A673 (cell line): ENCODE measurements around the gene TET3. TPM values are rescaled to one million over a fixed set of nuclear protein-coding genes. Genes with fewer than 3 reads are reported as not detected.

ENCODE experiments used
- BruUV-seq: library from RNA; stranded (reverse); fragments of 400-500 nt; replicated peaks from 2 replicates; lab custom pipeline; 2021; lab: Mats Ljungman, UMichigan
- CTCF ChIA-PET: fragments of 300-600 bp; sonication (Branson Sonifier 250); formaldehyde crosslinking; loops from one replicate; lab custom pipeline; 2022; ENCODE audit warnings: antibody characterized with exemption; lab: Charles Lee
- POLR2A ChIA-PET: fragments of 300-600 bp; sonication (Branson Sonifier 250); formaldehyde crosslinking; loops from one replicate; lab custom pipeline; 2022; ENCODE audit warnings: antibody characterized with exemption; ENCODE audit not compliant: low non-redundant PET; lab: Charles Lee
- DNase-seq: peaks from one replicate; pipeline ENCODE4 v3.0.0-alpha.2; 2015; ENCODE audit warnings: low spot score
- H3K27ac ChIP-seq: fragments of 200-600 bp; sonication (generic); 2 replicates; pipeline ENCODE4 v1.5.1; 2016; ENCODE audit warnings: mixed run types, low read depth, mild to moderate bottlenecking, mixed read lengths, antibody characterized with exemption, low read length; ENCODE audit not compliant: poor library complexity, severe bottlenecking
- H3K27me3 ChIP-seq: fragments of 200-600 bp; sonication (generic); replicated peaks from 2 replicates; pipeline ENCODE4 v1.6.1; 2017; ENCODE audit warnings: mixed run types, low read depth, mild to moderate bottlenecking, mixed read lengths, antibody characterized with exemption, low read length; ENCODE audit not compliant: insufficient read depth, poor library complexity
- H3K36me3 ChIP-seq: fragments of 200-600 bp; sonication (generic); 2 replicates; pipeline ENCODE4 v1.6.1; 2016; ENCODE audit warnings: mixed run types, mild to moderate bottlenecking, mixed read lengths, antibody characterized with exemption, low read length; ENCODE audit not compliant: insufficient read depth, poor library complexity, severe bottlenecking
- H3K4me1 ChIP-seq: fragments of 200-600 bp; sonication (generic); 2 replicates; pipeline ENCODE4 v1.6.1; 2017; ENCODE audit warnings: mixed run types, mild to moderate bottlenecking, mixed read lengths, antibody characterized with exemption, low read length; ENCODE audit not compliant: insufficient read depth, poor library complexity, severe bottlenecking
- H3K4me3 ChIP-seq: fragments of 200-600 bp; sonication (generic); 2 replicates; pipeline ENCODE4 v1.5.1; 2016; ENCODE audit warnings: low read depth, mixed run types, mild to moderate bottlenecking, mixed read lengths, low read length; ENCODE audit not compliant: poor library complexity, severe bottlenecking
- H3K9me3 ChIP-seq: fragments of 200-600 bp; sonication (generic); 2 replicates; pipeline ENCODE4 v1.6.1; 2016; ENCODE audit warnings: mixed run types, low read depth, mild to moderate bottlenecking, mixed read lengths, antibody characterized with exemption, low read length; ENCODE audit not compliant: poor library complexity, severe bottlenecking
- CTCF ChIP-seq: fragments of 300-800, 200-600 bp; sonication (generic); conservative IDR thresholded peaks from 2 replicates; pipeline ENCODE4 v1.5.1; 2017; ENCODE audit warnings: low read depth, mild to moderate bottlenecking, antibody characterized with exemption, low read length, moderate library complexity, mixed read lengths
- EZH2 ChIP-seq: fragments of 200-600 bp; sonication (generic); IDR thresholded peaks from 2 replicates; pipeline ENCODE4 v1.6.1; 2017; ENCODE audit warnings: borderline replicate concordance, low read depth, mild to moderate bottlenecking, mixed read lengths, antibody characterized with exemption, low read length; ENCODE audit not compliant: poor library complexity, severe bottlenecking
- intact Hi-C: fragments of 100-400 bp; cut with micrococcal nuclease; formaldehyde crosslinking; loops from one replicate; pipeline ENCODE4 v1.10.0; 2022; ENCODE audit not compliant: unreplicated experiment
- total RNA-seq: library from RNA; stranded (reverse); gene quantifications from 2 replicates; pipeline ENCODE4 v1.2.3, GENCODE V29; 2021

TET3 gene
- total RNA-seq, 1 experiment from 2014 or later, result 26.3 TPM

GRCh38 chr2:73976803-73977202 lies 7.9 kb upstream of the TET3 start:
- CTCF ChIA-PET, result no interaction called here

GRCh38 chr2:73977466-73977865 lies 7.2 kb upstream of the TET3 start:
- peaks cover 19% of the 10 kb centered on the region for H3K4me1 ChIP-seq
- H3K9me3 ChIP-seq, result no peaks in the 10 kb centered on the region
- no peak for TF ChIP-seq EZH2
- no peak for TF ChIP-seq CTCF
- no peaks in the 10 kb centered on the region for H3K36me3 ChIP-seq
- no peaks in the 10 kb centered on the region for H3K27me3 ChIP-seq
- no peak for DNase-seq
- CTCF ChIA-PET, result no interaction called here
- intact Hi-C loops, result no loop called here
- no peak overlapping the region for H3K4me3 ChIP-seq
- H3K27ac ChIP-seq, result no peak overlapping the region
- BruUV-seq, result no TSS peak
- POLR2A ChIA-PET, result no interaction called here

More at GRCh38 chr2:73976803-73977202, 7.9 kb upstream of the TET3 start:
- no peak for DNase-seq
- no peaks in the 10 kb centered on the region for H3K36me3 ChIP-seq
- no peaks in the 10 kb centered on the region for H3K27me3 ChIP-seq
- TF ChIP-seq CTCF, result no peak
- TF ChIP-seq EZH2, result no peak
- peaks cover 13% of the 10 kb centered on the region for H3K4me1 ChIP-seq
- BruUV-seq, result no TSS peak
- intact Hi-C loops, result no loop called here
- H3K27ac ChIP-seq, result no peak overlapping the region
- H3K9me3 ChIP-seq, result no peaks in the 10 kb centered on the region
- POLR2A ChIA-PET, result no interaction called here
- no peak overlapping the region for H3K4me3 ChIP-seq

DNA sequence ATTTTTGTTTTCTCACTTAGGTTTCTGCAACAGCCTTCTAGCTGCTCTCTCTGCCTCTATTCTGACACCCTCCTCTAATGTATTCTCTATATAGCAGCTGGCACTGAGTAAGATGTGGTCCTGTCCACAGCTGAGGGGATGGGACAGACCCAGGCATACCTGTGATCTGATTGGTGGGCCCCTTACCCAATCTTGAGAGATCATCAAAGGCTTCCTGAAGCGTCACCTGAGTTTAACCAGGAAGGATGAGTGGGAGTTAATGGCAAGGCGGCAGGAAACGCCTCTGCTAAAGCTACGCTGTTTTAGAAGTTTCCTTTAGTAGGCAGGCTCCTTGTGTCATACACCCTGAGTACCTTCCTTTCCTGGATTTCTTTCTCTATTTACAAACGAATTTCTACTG lies 5.7 kb upstream of the TET3 start:
- Histone ChIP-seq H3K27ac (no peak overlapping the region), H3K4me3 (no peak overlapping the region), H3K9me3 (no peaks in the 10 kb centered on the region), H3K4me1 (peaks cover 25% of the 10 kb centered on the region), H3K27me3 (no peaks in the 10 kb centered on the region), H3K36me3 (no peaks in the 10 kb centered on the region)
- TF ChIP-seq EZH2 (no peak), CTCF (no peak)
- no peak for DNase-seq
- ChIA-PET CTCF (no interaction called here), POLR2A (interaction anchor here (0.6 to 0.7 kb wide), 2 partner anchors 21 to 32 kb away, joined by 3 to 4 read pairs; no protein-coding TSS in a partner anchor)
- intact Hi-C loops, result no loop called here
- BruUV-seq, result no TSS peak
